Measurements from ENCODE around the gene TOM1L1.

TOM1L1 gene

DNA sequence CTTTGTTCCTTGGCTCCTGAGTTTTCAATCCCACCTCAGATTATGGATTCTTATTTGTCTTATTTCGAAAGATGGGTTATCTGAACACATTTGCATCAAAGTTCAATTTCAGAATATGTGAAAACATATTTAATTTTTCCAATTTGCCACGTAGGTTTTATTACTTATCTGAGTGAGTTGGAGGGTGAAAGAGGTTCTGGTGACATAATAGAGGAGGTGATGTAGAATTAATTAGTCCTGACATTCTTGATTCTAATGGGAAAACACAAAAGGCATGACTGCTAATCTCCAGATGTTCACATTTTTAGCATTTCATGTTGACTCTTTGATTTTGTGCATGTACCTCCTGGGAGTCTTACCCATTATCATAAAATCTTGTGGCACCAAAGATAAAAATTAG lies 9.1 kb downstream of the TOM1L1 start:
- DNase-seq (ENCODE audit: low read depth in 1 of 2, low spot score in 1 of 2), result no peak
- Histone ChIP-seq H3K4me3 (replicated peaks; ENCODE audit: insufficient read depth, low read length) (no peak overlapping the region), H3K27me3 (ENCODE audit: insufficient read depth, poor library complexity, severe bottlenecking) (no peaks in the 10 kb centered on the region), H3K27ac (replicated peaks) (no peak overlapping the region)
- TF ChIP-seq SPI1 (IDR thresholded peaks at IDR 0.05; ENCODE audit: borderline replicate concordance, low read depth), result no peak
- TF ChIP-seq, protein P1, sequence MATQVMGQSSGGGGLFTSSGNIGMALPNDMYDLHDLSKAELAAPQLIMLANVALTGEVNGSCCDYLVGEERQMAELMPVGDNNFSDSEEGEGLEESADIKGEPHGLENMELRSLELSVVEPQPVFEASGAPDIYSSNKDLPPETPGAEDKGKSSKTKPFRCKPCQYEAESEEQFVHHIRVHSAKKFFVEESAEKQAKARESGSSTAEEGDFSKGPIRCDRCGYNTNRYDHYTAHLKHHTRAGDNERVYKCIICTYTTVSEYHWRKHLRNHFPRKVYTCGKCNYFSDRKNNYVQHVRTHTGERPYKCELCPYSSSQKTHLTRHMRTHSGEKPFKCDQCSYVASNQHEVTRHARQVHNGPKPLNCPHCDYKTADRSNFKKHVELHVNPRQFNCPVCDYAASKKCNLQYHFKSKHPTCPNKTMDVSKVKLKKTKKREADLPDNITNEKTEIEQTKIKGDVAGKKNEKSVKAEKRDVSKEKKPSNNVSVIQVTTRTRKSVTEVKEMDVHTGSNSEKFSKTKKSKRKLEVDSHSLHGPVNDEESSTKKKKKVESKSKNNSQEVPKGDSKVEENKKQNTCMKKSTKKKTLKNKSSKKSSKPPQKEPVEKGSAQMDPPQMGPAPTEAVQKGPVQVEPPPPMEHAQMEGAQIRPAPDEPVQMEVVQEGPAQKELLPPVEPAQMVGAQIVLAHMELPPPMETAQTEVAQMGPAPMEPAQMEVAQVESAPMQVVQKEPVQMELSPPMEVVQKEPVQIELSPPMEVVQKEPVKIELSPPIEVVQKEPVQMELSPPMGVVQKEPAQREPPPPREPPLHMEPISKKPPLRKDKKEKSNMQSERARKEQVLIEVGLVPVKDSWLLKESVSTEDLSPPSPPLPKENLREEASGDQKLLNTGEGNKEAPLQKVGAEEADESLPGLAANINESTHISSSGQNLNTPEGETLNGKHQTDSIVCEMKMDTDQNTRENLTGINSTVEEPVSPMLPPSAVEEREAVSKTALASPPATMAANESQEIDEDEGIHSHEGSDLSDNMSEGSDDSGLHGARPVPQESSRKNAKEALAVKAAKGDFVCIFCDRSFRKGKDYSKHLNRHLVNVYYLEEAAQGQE (IDR thresholded peaks at IDR 0.05; ENCODE audit: insufficient replicate concordance, low read depth), result no peak
- TF ChIP-seq POLR2AphosphoS5 (IDR thresholded peaks at IDR 0.05; ENCODE audit: low read depth), result no peak
- TF ChIP-seq GABPA (IDR thresholded peaks at IDR 0.05; ENCODE audit: low read depth), result no peak
- TF ChIP-seq, protein P2, sequence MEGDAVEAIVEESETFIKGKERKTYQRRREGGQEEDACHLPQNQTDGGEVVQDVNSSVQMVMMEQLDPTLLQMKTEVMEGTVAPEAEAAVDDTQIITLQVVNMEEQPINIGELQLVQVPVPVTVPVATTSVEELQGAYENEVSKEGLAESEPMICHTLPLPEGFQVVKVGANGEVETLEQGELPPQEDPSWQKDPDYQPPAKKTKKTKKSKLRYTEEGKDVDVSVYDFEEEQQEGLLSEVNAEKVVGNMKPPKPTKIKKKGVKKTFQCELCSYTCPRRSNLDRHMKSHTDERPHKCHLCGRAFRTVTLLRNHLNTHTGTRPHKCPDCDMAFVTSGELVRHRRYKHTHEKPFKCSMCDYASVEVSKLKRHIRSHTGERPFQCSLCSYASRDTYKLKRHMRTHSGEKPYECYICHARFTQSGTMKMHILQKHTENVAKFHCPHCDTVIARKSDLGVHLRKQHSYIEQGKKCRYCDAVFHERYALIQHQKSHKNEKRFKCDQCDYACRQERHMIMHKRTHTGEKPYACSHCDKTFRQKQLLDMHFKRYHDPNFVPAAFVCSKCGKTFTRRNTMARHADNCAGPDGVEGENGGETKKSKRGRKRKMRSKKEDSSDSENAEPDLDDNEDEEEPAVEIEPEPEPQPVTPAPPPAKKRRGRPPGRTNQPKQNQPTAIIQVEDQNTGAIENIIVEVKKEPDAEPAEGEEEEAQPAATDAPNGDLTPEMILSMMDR (IDR thresholded peaks at IDR 0.05; ENCODE audit: insufficient read depth, low read length), result no peak

DNA sequence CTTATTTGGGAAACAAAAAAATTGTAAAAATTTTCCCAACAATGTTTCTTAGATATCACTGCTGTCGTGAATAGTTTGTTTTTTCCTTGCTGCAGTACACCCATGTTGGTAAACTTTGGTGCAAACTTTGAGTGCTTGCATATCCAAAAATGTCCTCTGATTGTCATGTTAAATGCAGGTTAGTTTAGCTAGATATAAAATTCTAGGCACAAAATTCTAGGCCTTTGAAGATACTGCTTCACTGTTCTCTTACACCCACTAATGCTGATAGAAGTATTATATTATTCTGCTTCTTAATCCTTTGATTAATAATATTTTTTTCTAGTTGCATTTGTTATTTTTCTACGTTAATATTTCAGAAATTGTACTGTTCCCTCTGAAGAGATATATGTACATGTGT lies 16.1 kb downstream of the TOM1L1 start:
- Histone ChIP-seq H3K27me3 (ENCODE audit: insufficient read depth, poor library complexity, severe bottlenecking) (no peaks in the 10 kb centered on the region), H3K27ac (replicated peaks) (no peak overlapping the region), H3K4me3 (replicated peaks; ENCODE audit: insufficient read depth, low read length) (no peak overlapping the region)
- TF ChIP-seq, protein P1 (IDR thresholded peaks at IDR 0.05; ENCODE audit: insufficient replicate concordance, low read depth), result no peak
- TF ChIP-seq GABPA (IDR thresholded peaks at IDR 0.05; ENCODE audit: low read depth), result no peak
- no peak for DNase-seq (ENCODE audit: low read depth in 1 of 2, low spot score in 1 of 2)

DNA sequence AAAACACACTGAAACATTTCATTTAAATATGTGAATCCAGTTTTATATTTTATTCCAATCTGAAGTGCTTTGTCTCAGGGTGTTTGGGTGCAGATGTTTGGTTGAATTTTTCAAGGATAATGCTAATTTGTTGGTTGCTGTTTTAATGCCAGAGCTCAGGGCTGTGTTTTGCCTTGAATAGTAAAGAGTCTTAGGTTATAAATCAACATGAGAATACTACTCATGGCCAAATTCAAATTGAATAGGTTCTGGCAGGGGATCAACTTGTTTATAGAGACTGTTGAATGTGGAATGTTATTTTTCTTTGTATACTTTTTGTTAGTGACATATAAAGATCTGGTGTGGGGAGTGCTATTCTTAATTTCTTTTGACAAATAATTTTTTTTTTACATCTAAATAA lies 18.8 kb downstream of the TOM1L1 start:
- Histone ChIP-seq H3K4me3 (replicated peaks; ENCODE audit: insufficient read depth, low read length) (no peak overlapping the region), H3K27me3 (ENCODE audit: insufficient read depth, poor library complexity, severe bottlenecking) (no peaks in the 10 kb centered on the region), H3K27ac (replicated peaks) (no peak overlapping the region)
- TF ChIP-seq, protein P1 (IDR thresholded peaks at IDR 0.05; ENCODE audit: insufficient replicate concordance, low read depth), result no peak
- no peak for TF ChIP-seq SPI1 (IDR thresholded peaks at IDR 0.05; ENCODE audit: borderline replicate concordance, low read depth)
- TF ChIP-seq, protein P2 (IDR thresholded peaks at IDR 0.05; ENCODE audit: insufficient read depth, low read length), result no peak
- no peak for TF ChIP-seq GABPA (IDR thresholded peaks at IDR 0.05; ENCODE audit: low read depth)
- TF ChIP-seq POLR2AphosphoS5 (IDR thresholded peaks at IDR 0.05; ENCODE audit: low read depth), result no peak
- DNase-seq (ENCODE audit: low read depth in 1 of 2, low spot score in 1 of 2), result no peak

DNA sequence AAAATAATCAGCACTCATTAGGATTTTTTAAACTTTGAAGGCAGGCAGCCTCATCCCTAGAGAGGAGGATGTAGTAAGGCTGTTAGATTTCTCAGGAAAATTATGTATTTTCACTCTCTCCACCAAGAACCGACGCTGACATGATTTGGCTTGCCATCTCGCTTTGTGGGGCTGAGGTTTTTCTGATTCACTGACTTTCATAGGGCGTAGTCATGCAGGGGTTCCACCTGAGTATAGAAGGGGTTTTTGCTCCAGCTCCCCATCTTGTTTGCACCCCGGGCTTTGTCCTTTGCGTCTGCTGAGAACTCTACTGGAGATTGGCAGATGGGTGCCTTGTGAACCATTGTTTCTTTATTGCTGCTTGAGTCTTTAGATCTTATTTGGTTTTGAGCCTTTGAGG lies 20.2 kb downstream of the TOM1L1 start:
- Histone ChIP-seq H3K27me3 (ENCODE audit: insufficient read depth, poor library complexity, severe bottlenecking) (no peaks in the 10 kb centered on the region), H3K4me3 (replicated peaks; ENCODE audit: insufficient read depth, low read length) (no peak overlapping the region), H3K27ac (replicated peaks) (no peak overlapping the region)
- no peak for TF ChIP-seq GABPA (IDR thresholded peaks at IDR 0.05; ENCODE audit: low read depth)
- TF ChIP-seq, protein P1 (IDR thresholded peaks at IDR 0.05; ENCODE audit: insufficient replicate concordance, low read depth), result no peak
- no peak for TF ChIP-seq POLR2AphosphoS5 (IDR thresholded peaks at IDR 0.05; ENCODE audit: low read depth)
- no peak for TF ChIP-seq SPI1 (IDR thresholded peaks at IDR 0.05; ENCODE audit: borderline replicate concordance, low read depth)
- TF ChIP-seq, protein P2 (IDR thresholded peaks at IDR 0.05; ENCODE audit: insufficient read depth, low read length), result no peak
- no peak for DNase-seq (ENCODE audit: low read depth in 1 of 2, low spot score in 1 of 2)
